HCT116 (cell line): ENCODE measurements around the gene GRID2. TPM values are rescaled to one million over a fixed set of nuclear protein-coding genes. Genes with fewer than 3 reads are reported as not detected.

Experiments
- ATAC-seq: fragments of 200-7000 bp; cut with Tn5 transposase; 2 replicates; pipeline ENCODE4 v1.9.1; 2020; ENCODE audit warnings: mild to moderate bottlenecking, moderate library complexity
- BruUV-seq: library from RNA; stranded (reverse); fragments of 400-500 nt; replicated peaks from 2 replicates; lab custom pipeline; 2021; lab: Mats Ljungman, UMichigan
- CTCF ChIA-PET: fragments of 300-600 bp; sonication (Branson Sonifier 250); formaldehyde crosslinking; loops from one replicate; lab custom pipeline; 2021; ENCODE audit warnings: antibody characterized with exemption; lab: Charles Lee
- POLR2A ChIA-PET: fragments of 300-600, 350-600 bp; sonication (Branson Sonifier 250); formaldehyde crosslinking; loops from one replicate; lab custom pipeline; 2021; ENCODE audit warnings: antibody characterized with exemption; lab: Charles Lee
- RAD21 ChIA-PET, 2 experiments: fragments of 300-600 bp; sonication (Branson Sonifier 250); formaldehyde crosslinking; loops; one replicate each; lab custom pipeline; 2023; ENCODE audit warnings: low total read pairs in 2 of 2; ENCODE audit not compliant: uncharacterized antibody in 2 of 2, unreplicated experiment in 2 of 2, low non-redundant PET in 1 of 2; lab: Charles Lee
- DNase-seq: peaks from one replicate; pipeline ENCODE4 v3.0.0-alpha.2; 2010; ENCODE audit warnings: low read depth, low spot score
- H2AFZ ChIP-seq: fragments of 200-600 bp; shearing (Covaris generic), sonication (generic); 2 replicates; pipeline ENCODE4 v1.6.1; 2017; ENCODE audit warnings: low read depth, mixed run types, mixed read lengths, antibody characterized with exemption, low read length; ENCODE audit not compliant: poor library complexity, severe bottlenecking
- H3K27ac ChIP-seq: 2 replicates; pipeline ENCODE4 v1.5.1; 2012; ENCODE audit warnings: low read depth, low read length
- H3K27me3 ChIP-seq: fragments of 200-600 bp; sonication (generic); 2 replicates; pipeline ENCODE4 v1.6.1; 2016; ENCODE audit warnings: mixed run types, low read length, mixed read lengths; ENCODE audit not compliant: insufficient read depth
- H3K36me3 ChIP-seq, 2 experiments: fragments of 200-500 bp in 1 of 2; fragments of 200-600 bp in 1 of 2; sonication (Bioruptor generic) in 1 of 2; sonication (generic) in 1 of 2; 2 replicates each; pipeline versions ENCODE4 v1.5.1 to v1.6.1; 2014 to 2016; ENCODE audit warnings: low read length in 2 of 2, inconsistent platforms in 1 of 2, mixed read lengths in 1 of 2, mixed run types in 1 of 2; ENCODE audit not compliant: insufficient read depth in 2 of 2, control insufficient read depth in 1 of 2
- H3K4me1 ChIP-seq, 2 experiments: fragments of 200-600 bp in 1 of 2; sonication (generic) in 1 of 2; 2 replicates each; pipeline versions ENCODE4 v1.5.1 to v1.6.1; 2012 to 2017; ENCODE audit warnings: low read length in 2 of 2, inconsistent platforms in 1 of 2, mild to moderate bottlenecking in 1 of 2, mixed read lengths in 1 of 2, mixed run types in 1 of 2, moderate library complexity in 1 of 2; ENCODE audit not compliant: insufficient read depth in 2 of 2, control insufficient read depth in 1 of 2
- H3K4me2 ChIP-seq: fragments of 200-600 bp; sonication (generic); 2 replicates; pipeline ENCODE4 v1.6.1; 2017; ENCODE audit warnings: mixed run types, low read length, mixed read lengths
- H3K4me3 ChIP-seq, 2 experiments: fragments of 200-600 bp in 1 of 2; sonication (generic) in 1 of 2; replicated peaks in 1 of 2; 2 replicates each; pipeline ENCODE4 v1.5.1; 2011 to 2016; ENCODE audit warnings: low read length in 2 of 2, control low read depth in 1 of 2, low read depth in 1 of 2, mild to moderate bottlenecking in 1 of 2, mixed read lengths in 1 of 2, mixed run types in 1 of 2
- H3K79me2 ChIP-seq: fragments of 200-600 bp; sonication (generic); 2 replicates; pipeline ENCODE4 v1.6.1; 2017; ENCODE audit warnings: mild to moderate bottlenecking, mixed run types, low read length, moderate library complexity, mixed read lengths; ENCODE audit not compliant: insufficient read depth
- H3K9ac ChIP-seq: fragments of 200-600 bp; sonication (generic); 2 replicates; pipeline ENCODE4 v1.6.1; 2016; ENCODE audit warnings: low read length, mixed read lengths
- H3K9me2 ChIP-seq: fragments of 200-600 bp; sonication (generic), shearing (Covaris generic); 2 replicates; pipeline ENCODE4 v1.6.1; 2017; ENCODE audit warnings: mixed run types, mild to moderate bottlenecking, moderate library complexity; ENCODE audit not compliant: insufficient read depth
- H3K9me3 ChIP-seq, 2 experiments: fragments of 200-500 bp in 1 of 2; fragments of 200-600 bp in 1 of 2; sonication (Bioruptor generic) in 1 of 2; sonication (generic) in 1 of 2; 2 replicates each; pipeline ENCODE4 v1.6.1; 2014 to 2017; ENCODE audit warnings: low read length in 2 of 2, mixed read lengths in 2 of 2, inconsistent platforms in 1 of 2, low read depth in 1 of 2, mild to moderate bottlenecking in 1 of 2, mixed run types in 1 of 2, moderate library complexity in 1 of 2; ENCODE audit not compliant: control insufficient read depth in 1 of 2, insufficient read depth in 1 of 2
- H4K20me1 ChIP-seq: fragments of 200-600 bp; sonication (generic), shearing (Covaris generic); 2 replicates; pipeline ENCODE4 v1.6.1; 2017; ENCODE audit warnings: mixed run types, mild to moderate bottlenecking, moderate library complexity; ENCODE audit not compliant: insufficient read depth
- CBX3 ChIP-seq: IDR thresholded peaks from 2 replicates; pipeline ENCODE4 v1.6.1; 2012; ENCODE audit warnings: low read depth
- CEBPB ChIP-seq: IDR thresholded peaks from 2 replicates; pipeline ENCODE4 v1.6.1; 2012; ENCODE audit warnings: low read depth
- CTCF ChIP-seq, 3 experiments: fragments of 200-600 bp in 1 of 3; sonication (generic) in 1 of 3; IDR thresholded peaks in 2 of 3; conservative IDR thresholded peaks in 1 of 3; 2 replicates each; pipeline ENCODE4 v1.5.1; 2012 to 2017; ENCODE audit warnings: low read depth in 2 of 3, low read length in 2 of 3, antibody characterized with exemption in 1 of 3, borderline replicate concordance in 1 of 3, control low read depth in 1 of 3, mild to moderate bottlenecking in 1 of 3, mixed read lengths in 1 of 3, mixed run types in 1 of 3, moderate library complexity in 1 of 3; ENCODE audit not compliant: insufficient read depth in 1 of 3
- ELF1 ChIP-seq: IDR thresholded peaks from 2 replicates; pipeline ENCODE4 v1.6.1; 2012; ENCODE audit warnings: low read depth, borderline replicate concordance
- POLR2A ChIP-seq: IDR thresholded peaks from 2 replicates; pipeline ENCODE4 v1.7.0; 2011; ENCODE audit warnings: borderline replicate concordance; ENCODE audit not compliant: insufficient read depth, insufficient read length; ENCODE audit errors: extremely low read depth
- SIN3A ChIP-seq: IDR thresholded peaks from 2 replicates; pipeline ENCODE4 v1.6.1; 2012; ENCODE audit warnings: low read depth
- YY1 ChIP-seq: IDR thresholded peaks from 2 replicates; pipeline ENCODE4 v1.6.1; 2011; ENCODE audit warnings: low read length, low read depth, moderate library complexity, mild to moderate bottlenecking; ENCODE audit not compliant: insufficient replicate concordance; ENCODE audit errors: extremely low read depth
- ZFX ChIP-seq: fragments of 450-650 bp; IDR thresholded peaks from 2 replicates; pipeline ENCODE4 v1.6.1; 2017
- ZNF274 ChIP-seq: fragments of 200-500 bp; sonication (Bioruptor generic); IDR thresholded peaks from 2 replicates; pipeline ENCODE4 v1.6.1; 2014; ENCODE audit warnings: mild to moderate bottlenecking, low read depth, low read length, inconsistent platforms
- intact Hi-C: fragments of 100-400 bp; cut with micrococcal nuclease; formaldehyde crosslinking; loops from 2 replicates; pipeline ENCODE4 v1.10.0; 2022
- total RNA-seq: library from RNA; stranded (reverse); gene quantifications from one replicate; pipeline ENCODE4 v1.2.1, GENCODE V29; 2021; ENCODE audit not compliant: unreplicated experiment
- TF ChIP-seq, protein P1 (sequence below): IDR thresholded peaks from 2 replicates; pipeline ENCODE4 v1.6.1; 2012

Gene GRID2
- total RNA-seq, 1 experiment from 2014 or later, result not detected

GRCh38 chr4:92651536-92651935 lies 347.8 kb downstream of the GRID2 start:
- no peak for ATAC-seq
- BruUV-seq, result no TSS peak
- no peak overlapping the region for H2AFZ ChIP-seq
- no peak overlapping the region for H3K4me2 ChIP-seq
- no peaks in the 10 kb centered on the region for H3K36me3 ChIP-seq
- no peaks in the 10 kb centered on the region for H3K9me3 ChIP-seq
- no peaks in the 10 kb centered on the region for H4K20me1 ChIP-seq
- POLR2A ChIA-PET, result no interaction called here
- DNase-seq, result no peak
- CTCF ChIA-PET, result no interaction called here
- H3K79me2 ChIP-seq, result no peaks in the 10 kb centered on the region
- intact Hi-C loops, result no loop called here
- no peaks in the 10 kb centered on the region for H3K9me2 ChIP-seq
- no peak for TF ChIP-seq CBX3
- no peak for TF ChIP-seq ZFX
- no peak for TF ChIP-seq ZNF274
- TF ChIP-seq CTCF (IDR thresholded peaks at IDR 0.05 in 2 of 3, conservative IDR thresholded peaks at IDR 0.05 in 1 of 3; ENCODE audit: borderline replicate concordance in 1 of 3, insufficient read depth in 1 of 3, low read depth in 2 of 3, low read length in 2 of 3), result no peak
- TF ChIP-seq ELF1, result no peak
- H3K4me1 ChIP-seq, result no peaks in the 10 kb centered on the region
- H3K27ac ChIP-seq, result no peak overlapping the region
- H3K4me3 ChIP-seq, result no peak overlapping the region
- no peak overlapping the region for H3K9ac ChIP-seq
- H3K27me3 ChIP-seq, result no peaks in the 10 kb centered on the region
- RAD21 ChIA-PET, result no interaction called here

GRCh38 chr4:92654084-92654483 lies 350.3 kb downstream of the GRID2 start:
- no peaks in the 10 kb centered on the region for H3K79me2 ChIP-seq
- DNase-seq (no peak), ATAC-seq (no peak)
- H3K9me3 ChIP-seq, result no peaks in the 10 kb centered on the region
- no peaks in the 10 kb centered on the region for H3K27me3 ChIP-seq
- no peak overlapping the region for H3K4me3 ChIP-seq
- H3K36me3 ChIP-seq, result no peaks in the 10 kb centered on the region
- no peaks in the 10 kb centered on the region for H3K4me1 ChIP-seq
- BruUV-seq, result no TSS peak
- no peak for TF ChIP-seq POLR2A
- no peak for TF ChIP-seq YY1
- TF ChIP-seq, protein P1, sequence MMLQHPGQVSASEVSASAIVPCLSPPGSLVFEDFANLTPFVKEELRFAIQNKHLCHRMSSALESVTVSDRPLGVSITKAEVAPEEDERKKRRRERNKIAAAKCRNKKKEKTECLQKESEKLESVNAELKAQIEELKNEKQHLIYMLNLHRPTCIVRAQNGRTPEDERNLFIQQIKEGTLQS, result no peak
- TF ChIP-seq CEBPB, result no peak
- TF ChIP-seq CTCF (IDR thresholded peaks at IDR 0.05 in 2 of 3, conservative IDR thresholded peaks at IDR 0.05 in 1 of 3; ENCODE audit: borderline replicate concordance in 1 of 3, insufficient read depth in 1 of 3, low read depth in 2 of 3, low read length in 2 of 3), result no peak
- TF ChIP-seq SIN3A, result no peak
- no peak overlapping the region for H3K9ac ChIP-seq
- H3K4me2 ChIP-seq, result no peak overlapping the region
- POLR2A ChIA-PET, result no interaction called here
- no peaks in the 10 kb centered on the region for H4K20me1 ChIP-seq
- CTCF ChIA-PET, result no interaction called here
- intact Hi-C loops, result no loop called here
- H3K9me2 ChIP-seq, result no peaks in the 10 kb centered on the region
- H3K27ac ChIP-seq, result no peak overlapping the region
- RAD21 ChIA-PET, result no interaction called here
- no peak overlapping the region for H2AFZ ChIP-seq
